Suppressor macrophage treated with lipopolysaccharide for 4 hours (primary cell): Measurements from ENCODE around the gene NUMA1.

ENCODE experiments used
- DNase-seq: peaks from one replicate; pipeline ENCODE4 v3.0.0-alpha.2; 2020

The NUMA1 gene

DNA sequence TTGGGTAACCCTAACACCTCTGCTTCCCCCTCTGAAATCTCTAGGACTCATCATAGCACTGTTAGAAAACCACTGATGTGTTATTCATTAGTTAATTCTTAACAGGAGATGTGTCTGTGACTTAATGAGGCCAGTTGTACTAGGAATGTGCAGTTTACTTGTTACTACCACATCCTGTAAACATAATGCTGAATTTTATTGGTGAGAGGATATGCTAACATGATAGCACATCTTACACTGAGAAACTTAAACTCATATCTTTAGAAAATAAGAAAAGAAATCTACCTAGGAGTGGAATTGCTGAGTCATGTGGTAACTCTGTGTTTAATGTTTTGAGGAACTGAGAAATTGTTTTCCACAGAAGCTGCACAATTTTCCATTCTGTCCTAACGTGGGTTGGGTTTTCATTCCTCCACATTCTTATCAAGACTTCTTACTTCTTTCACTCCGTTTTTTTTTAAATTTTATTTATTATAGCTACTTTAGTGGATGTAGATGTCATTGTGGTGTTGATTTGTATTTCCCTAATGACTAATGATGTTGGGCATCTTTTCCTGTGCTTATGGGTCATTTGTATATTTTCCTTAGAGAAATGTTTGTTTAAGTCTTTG lies 117.8 kb downstream of the NUMA1 start:
- DNase-seq, result peak; percentile 70

DNA sequence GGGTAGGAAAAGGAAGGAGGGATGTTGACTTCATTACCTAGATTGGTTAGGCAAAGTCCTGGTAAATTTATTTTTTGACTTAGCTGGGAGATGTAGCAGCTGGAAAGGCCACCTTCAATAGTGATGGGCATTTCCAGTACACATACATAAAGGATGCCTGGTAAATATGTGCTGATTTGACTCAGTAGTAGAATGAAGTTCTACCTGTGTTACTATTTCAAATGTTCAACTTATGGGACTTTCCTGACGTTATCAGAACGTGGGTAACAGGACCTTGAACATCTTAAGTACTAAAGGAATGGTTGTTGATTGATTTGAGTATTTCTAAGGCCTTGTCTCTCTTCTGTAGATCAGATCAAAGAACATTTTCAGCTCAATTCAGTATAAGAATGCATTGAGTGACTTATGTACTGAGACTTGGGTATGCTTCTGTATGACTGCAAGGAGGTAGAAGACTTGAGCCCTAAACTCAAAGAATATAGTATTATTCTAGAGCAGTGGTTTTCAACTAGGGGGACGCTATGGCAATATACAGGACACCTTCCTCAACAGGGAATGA lies 124.4 kb downstream of the NUMA1 start:
- no peak for DNase-seq
